SK-N-SH (cell line): ENCODE measurements around the gene GLI2.

Experiments
- CHD2 ChIP-seq: fragments of 150-350 bp; IDR thresholded peaks from 2 replicates; pipeline ENCODE4 v1.6.1; 2018; ENCODE audit warnings: low read length; ENCODE audit not compliant: partially characterized antibody
- CTCF ChIP-seq: fragments of 200-600 bp; sonication (generic); IDR thresholded peaks from 2 replicates; pipeline ENCODE4 v1.6.1; 2017; ENCODE audit warnings: antibody characterized with exemption, mild to moderate bottlenecking, moderate library complexity
- EP300 ChIP-seq, 2 experiments: IDR thresholded peaks; 2 replicates each; pipeline versions ENCODE4 v1.4.0 to v1.6.1; 2012; ENCODE audit warnings: borderline replicate concordance in 1 of 2, low read depth in 1 of 2, low read length in 1 of 2
- GABPA ChIP-seq: IDR thresholded peaks from 2 replicates; pipeline ENCODE4 v1.4.0; 2012; ENCODE audit warnings: low read depth, mild to moderate bottlenecking
- POLR2AphosphoS5 ChIP-seq: IDR thresholded peaks from 2 replicates; pipeline ENCODE4 v1.6.1; 2012; ENCODE audit warnings: low read depth, low read length
- RAD21 ChIP-seq: IDR thresholded peaks from 2 replicates; pipeline ENCODE4 v1.6.1; 2012; ENCODE audit warnings: mild to moderate bottlenecking, low read length

GRCh38 chr2:120732506-120733237 is 3.0 kb upstream of the GLI2 start:
- no peak for TF ChIP-seq CTCF
- no peak for TF ChIP-seq POLR2AphosphoS5
- no peak for TF ChIP-seq EP300 (IDR thresholded peaks at IDR 0.05; ENCODE audit: borderline replicate concordance in 1 of 2, low read depth in 1 of 2, low read length in 1 of 2)
- no peak for TF ChIP-seq CHD2
- no peak for TF ChIP-seq RAD21
- no peak for TF ChIP-seq GABPA
